ENCODE results near the gene SRP9. TPM values are rescaled to one million over a fixed set of nuclear protein-coding genes. Genes with fewer than 3 reads are reported as not detected.
A peak's percentile ranks its signal among the peaks of the same experiment; 100 is the strongest.
"Not testable (repeated sequence)": the region's sequence is repeated elsewhere in the genome, so short reads cannot be mapped to it uniquely, and the experiment has no call there.

Gene SRP9
- total and polyA plus RNA-seq, 12 donors, result 144 to 521 (median 293) TPM

DNA sequence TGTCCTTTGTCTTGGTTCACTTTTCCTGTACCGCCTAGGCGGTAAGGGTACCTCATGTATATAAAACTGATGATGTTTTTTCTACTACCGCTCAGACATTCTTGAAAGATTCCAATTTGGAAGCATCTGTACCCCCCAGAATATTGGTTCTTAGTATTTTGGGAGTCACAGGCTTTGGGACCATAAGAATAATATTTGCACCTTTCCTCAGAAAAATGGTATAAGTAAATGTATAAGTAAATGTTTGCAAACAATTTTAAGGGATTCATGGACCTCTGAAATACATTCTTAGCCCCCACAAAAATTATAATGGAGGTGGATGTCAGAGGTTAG lies 677 bp downstream of the SRP9 start:
- H3K9me3 ChIP-seq (replicated peaks in 1 of 3), result no peaks in the 10 kb centered on the region
- WGBS, 4 donors, result 0 to 2% (median 0%) methylated on average over 3 of the region's 3 CpGs
- no peaks in the 10 kb centered on the region for H3K36me3 ChIP-seq (replicated peaks in 1 of 2)
- DNase-seq, result no peak
- H3K4me1 ChIP-seq (replicated peaks in 1 of 2), result peaks cover 13 to 61% of the 10 kb centered on the region in 2 donors
- H3K27me3 ChIP-seq, result no peaks in the 10 kb centered on the region
- TF ChIP-seq POLR2A (IDR thresholded peaks at IDR 0.05), result no peak
- TF ChIP-seq, protein P1, sequence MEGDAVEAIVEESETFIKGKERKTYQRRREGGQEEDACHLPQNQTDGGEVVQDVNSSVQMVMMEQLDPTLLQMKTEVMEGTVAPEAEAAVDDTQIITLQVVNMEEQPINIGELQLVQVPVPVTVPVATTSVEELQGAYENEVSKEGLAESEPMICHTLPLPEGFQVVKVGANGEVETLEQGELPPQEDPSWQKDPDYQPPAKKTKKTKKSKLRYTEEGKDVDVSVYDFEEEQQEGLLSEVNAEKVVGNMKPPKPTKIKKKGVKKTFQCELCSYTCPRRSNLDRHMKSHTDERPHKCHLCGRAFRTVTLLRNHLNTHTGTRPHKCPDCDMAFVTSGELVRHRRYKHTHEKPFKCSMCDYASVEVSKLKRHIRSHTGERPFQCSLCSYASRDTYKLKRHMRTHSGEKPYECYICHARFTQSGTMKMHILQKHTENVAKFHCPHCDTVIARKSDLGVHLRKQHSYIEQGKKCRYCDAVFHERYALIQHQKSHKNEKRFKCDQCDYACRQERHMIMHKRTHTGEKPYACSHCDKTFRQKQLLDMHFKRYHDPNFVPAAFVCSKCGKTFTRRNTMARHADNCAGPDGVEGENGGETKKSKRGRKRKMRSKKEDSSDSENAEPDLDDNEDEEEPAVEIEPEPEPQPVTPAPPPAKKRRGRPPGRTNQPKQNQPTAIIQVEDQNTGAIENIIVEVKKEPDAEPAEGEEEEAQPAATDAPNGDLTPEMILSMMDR (IDR thresholded peaks at IDR 0.05), result no peak
- intact Hi-C loops (cut with DNase I), result loop anchor here (2.0 to 10.0 kb wide), 6 partner anchors 30 to 224 kb away; no protein-coding TSS in a partner anchor
- peak overlapping the region; percentile 27 to 98 (median 89) for H3K27ac ChIP-seq
- peak overlapping the region; percentile 18 to 70 (median 41) for H3K4me3 ChIP-seq

DNA sequence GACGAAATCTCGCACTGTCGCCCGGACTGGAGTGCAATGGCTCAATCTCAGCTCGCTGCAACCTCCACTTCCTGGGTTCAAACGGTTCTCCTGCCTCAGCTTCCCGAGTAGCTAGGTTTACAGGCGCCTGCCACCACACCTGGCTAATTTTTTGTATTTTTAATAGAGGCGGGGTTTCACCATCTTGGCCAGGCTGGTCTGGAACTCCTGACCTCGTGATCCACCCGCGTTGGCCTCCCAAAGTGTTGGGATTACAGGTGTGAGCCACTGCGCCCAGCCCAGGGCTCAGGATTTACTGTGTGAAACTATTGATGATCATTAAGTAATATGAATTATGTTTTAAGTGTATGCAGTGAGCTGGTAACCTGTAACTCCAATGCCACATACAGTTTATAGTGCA lies 1.5 kb downstream of the SRP9 start:
- not testable (repeated sequence) for H3K27me3 ChIP-seq; DNase-seq; H3K9me3 ChIP-seq (replicated peaks in 1 of 3); H3K36me3 ChIP-seq (replicated peaks in 1 of 2)
- intact Hi-C loops (cut with DNase I), result loop anchor here (2.0 to 10.0 kb wide), 6 partner anchors 30 to 224 kb away; no protein-coding TSS in a partner anchor
- peaks cover 13 to 66% of the 10 kb centered on the region in 2 donors for H3K4me1 ChIP-seq (replicated peaks in 1 of 2)
- peak overlapping the region in 1 of 5 donors; percentile 94 for H3K27ac ChIP-seq
- 23 to 52% (median 38%) methylated on average over 13 of the region's 13 CpGs for WGBS, 4 donors
- peak overlapping the region in 1 of 4 donors; percentile 70 for H3K4me3 ChIP-seq

DNA sequence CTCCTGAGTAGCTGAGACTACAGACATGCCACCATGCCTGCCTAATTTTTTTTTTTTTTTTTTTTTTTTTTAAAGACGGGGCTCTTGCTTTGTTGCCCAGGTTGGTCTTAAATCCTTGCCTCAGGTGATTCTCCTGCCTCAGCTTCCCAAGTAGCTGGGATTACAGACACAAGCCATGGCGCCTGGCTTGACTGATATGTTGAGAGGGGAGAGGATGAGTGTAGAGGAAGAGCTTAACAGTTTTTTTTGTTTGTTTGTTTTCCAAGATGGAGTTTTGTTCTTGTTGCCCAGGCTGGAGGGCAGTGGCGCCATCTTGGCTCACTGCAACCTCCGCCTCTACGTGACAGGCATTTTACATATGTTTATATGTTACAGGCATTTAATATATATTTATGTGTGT lies 2.5 kb downstream of the SRP9 start:
- TF ChIP-seq, protein P1 (IDR thresholded peaks at IDR 0.05), result no peak
- TF ChIP-seq POLR2A (IDR thresholded peaks at IDR 0.05), result no peak
- H3K27me3 ChIP-seq, result no peaks in the 10 kb centered on the region
- no peak overlapping the region for H3K27ac ChIP-seq
- WGBS, 4 donors, result 86 to 91% (median 90%) methylated on average over 5 of the region's 5 CpGs
- DNase-seq, result no peak
- intact Hi-C loops (cut with DNase I), result no loop called here
- no peaks in the 10 kb centered on the region for H3K9me3 ChIP-seq (replicated peaks in 1 of 3)
- H3K36me3 ChIP-seq (replicated peaks in 1 of 2), result peaks cover 0 to 13% of the 10 kb centered on the region in 2 donors
- peaks cover 13 to 66% of the 10 kb centered on the region in 2 donors for H3K4me1 ChIP-seq (replicated peaks in 1 of 2)
- no peak overlapping the region for H3K4me3 ChIP-seq

DNA sequence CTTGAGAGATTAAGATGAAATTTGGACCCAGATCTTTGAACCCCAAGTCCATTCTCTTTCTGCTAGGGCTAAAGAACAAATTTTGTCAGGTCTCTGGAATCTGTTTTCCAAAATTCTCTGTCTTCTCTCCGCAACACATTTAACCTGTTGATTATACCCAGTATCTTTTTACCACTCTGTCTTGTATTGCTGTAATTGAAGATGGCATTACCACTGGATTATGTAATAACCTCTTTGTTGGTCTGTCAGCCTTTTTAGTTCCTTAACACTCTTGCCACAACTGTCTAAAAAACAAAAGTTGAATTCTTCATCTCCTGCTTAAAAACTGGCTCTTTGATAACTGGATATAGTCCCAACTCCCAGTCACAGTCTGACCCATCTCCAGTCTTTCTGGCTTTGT lies 3.0 kb downstream of the SRP9 start:
- no peak overlapping the region for H3K4me3 ChIP-seq
- H3K9me3 ChIP-seq (replicated peaks in 1 of 3), result no peaks in the 10 kb centered on the region
- WGBS, 4 donors, result 82 to 90% (median 86%) methylated on average over 1 of the region's 1 CpG
- TF ChIP-seq POLR2A (IDR thresholded peaks at IDR 0.05), result no peak
- TF ChIP-seq, protein P1 (IDR thresholded peaks at IDR 0.05), result no peak
- no peaks in the 10 kb centered on the region for H3K27me3 ChIP-seq
- intact Hi-C loops (cut with DNase I), result no loop called here
- H3K36me3 ChIP-seq (replicated peaks in 1 of 2), result peaks cover 0 to 18% of the 10 kb centered on the region in 2 donors
- DNase-seq, result no peak
- peak overlapping the region in 1 of 5 donors; percentile 20 for H3K27ac ChIP-seq
- H3K4me1 ChIP-seq (replicated peaks in 1 of 2), result peaks cover 13 to 66% of the 10 kb centered on the region in 2 donors

DNA sequence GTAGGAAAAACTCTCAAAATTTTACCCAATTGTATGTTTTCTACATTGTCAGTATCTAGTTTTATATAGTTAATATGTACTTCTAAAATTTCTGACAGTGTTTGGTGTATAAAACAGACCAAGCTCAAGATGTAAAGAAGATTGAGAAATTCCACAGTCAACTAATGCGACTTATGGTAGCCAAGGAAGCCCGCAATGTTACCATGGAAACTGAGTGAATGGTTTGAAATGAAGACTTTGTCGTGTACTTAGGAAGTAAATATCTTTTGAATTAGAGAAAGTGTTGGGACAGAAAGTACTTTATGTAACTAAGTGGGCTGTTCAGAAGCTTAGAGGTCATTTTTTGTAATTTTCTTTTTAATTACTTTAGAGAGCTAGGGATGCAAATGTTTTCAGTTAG lies 11.5 kb downstream of the SRP9 start:
- H3K27me3 ChIP-seq; DNase-seq; intact Hi-C loops (cut with DNase I); H3K27ac ChIP-seq; H3K4me3 ChIP-seq; H3K4me1 ChIP-seq (replicated peaks in 1 of 2); H3K9me3 ChIP-seq (replicated peaks in 1 of 3): not testable (repeated sequence)
- H3K36me3 ChIP-seq (replicated peaks in 1 of 2), result peaks cover 0 to 60% of the 10 kb centered on the region in 2 donors
- 85 to 92% (median 89%) methylated on average over 1 to 3 of the region's 3 CpGs for WGBS, 4 donors
